Erythroblast (primary cell): ENCODE results near the gene SGSH.

Source experiments
- GATA1 ChIP-seq: IDR thresholded peaks from 2 replicates; pipeline ENCODE4 v1.6.1; 2011; ENCODE audit warnings: low read depth, mild to moderate bottlenecking, control low read depth, low read length, moderate library complexity
- POLR2A ChIP-seq: IDR thresholded peaks from 2 replicates; pipeline ENCODE4 v1.6.1; 2011; ENCODE audit warnings: mild to moderate bottlenecking, low read length

- TF ChIP-seq POLR2A = no peak
- TF ChIP-seq GATA1 = no peak
These were observed 425 bp downstream of the SGSH start for GRCh38 chr17:80219763-80220053.
